ENCODE results near the gene CHST8. TPM values are rescaled to one million over a fixed set of nuclear protein-coding genes. Genes with fewer than 3 reads are reported as not detected.

Gene CHST8
- total and polyA plus RNA-seq, 11 donors = 0.10 to 0.88 (median 0.22) TPM; not detected in 3

GRCh38 chr19:33726756-33727155 is 105.0 kb downstream of the CHST8 start:
- 61 to 63% (median 63%) methylated on average over 12 of the region's 12 CpGs for WGBS, 4 donors
- ATAC-seq = no peak

GRCh38 chr19:33727331-33727998 is 105.7 kb downstream of the CHST8 start:
- Histone ChIP-seq H3K36me3 (no peaks in the 10 kb centered on the region), H3K27me3 (peaks cover 0 to 31% (median 0%) of the 10 kb centered on the region in 9 donors), H3K9me3 (peaks cover 0 to 2% (median 0%) of the 10 kb centered on the region in 12 donors), H3K4me1 (no peaks in the 10 kb centered on the region), H3K27ac (no peak overlapping the region), H3K4me3 (no peak overlapping the region)
- DNase-seq (no peak), ATAC-seq (no peak)
- no peak for TF ChIP-seq POLR2A (IDR thresholded peaks at IDR 0.05)
- 70 to 82% (median 77%) methylated on average over 19 to 24 of the region's 24 CpGs for WGBS, 4 donors
- intact Hi-C loops (cut with DNase I) = no loop called here

More at GRCh38 chr19:33726756-33727155, 105.0 kb downstream of the CHST8 start:
- intact Hi-C loops (cut with DNase I) = no loop called here
- H3K4me3 ChIP-seq = no peak overlapping the region
- DNase-seq = no peak
- peaks cover 0 to 2% (median 0%) of the 10 kb centered on the region in 12 donors for H3K9me3 ChIP-seq
- H3K36me3 ChIP-seq = no peaks in the 10 kb centered on the region
- no peaks in the 10 kb centered on the region for H3K4me1 ChIP-seq
- no peak overlapping the region for H3K27ac ChIP-seq
- TF ChIP-seq POLR2A (IDR thresholded peaks at IDR 0.05) = no peak
- TF ChIP-seq CTCF (IDR thresholded peaks at IDR 0.05) = no peak
- peaks cover 0 to 31% (median 0%) of the 10 kb centered on the region in 9 donors for H3K27me3 ChIP-seq

GRCh38 chr19:33728141-33728540 is 106.4 kb downstream of the CHST8 start:
- intact Hi-C loops (cut with DNase I) = no loop called here
- no peak overlapping the region for H3K4me3 ChIP-seq
- TF ChIP-seq CTCF (IDR thresholded peaks at IDR 0.05) (no peak), POLR2A (IDR thresholded peaks at IDR 0.05) (no peak)
- H3K27me3 ChIP-seq = peaks cover 0 to 31% (median 0%) of the 10 kb centered on the region in 9 donors
- ATAC-seq (no peak), DNase-seq (no peak)
- 75 to 84% (median 75%) methylated on average over 3 of the region's 3 CpGs for WGBS, 4 donors
- no peaks in the 10 kb centered on the region for H3K36me3 ChIP-seq
- peaks cover 0 to 2% (median 0%) of the 10 kb centered on the region in 12 donors for H3K9me3 ChIP-seq
- no peaks in the 10 kb centered on the region for H3K4me1 ChIP-seq
- no peak overlapping the region for H3K27ac ChIP-seq

- no peak overlapping the region for H3K27ac ChIP-seq
- H3K27me3 ChIP-seq = peaks cover 0 to 29% (median 0%) of the 10 kb centered on the region in 9 donors
- TF ChIP-seq POLR2A (IDR thresholded peaks at IDR 0.05) (no peak), CTCF (IDR thresholded peaks at IDR 0.05) (no peak)
- H3K4me3 ChIP-seq = no peak overlapping the region
- WGBS, 4 donors = 76 to 87% (median 81%) methylated on average over 8 of the region's 8 CpGs
- ATAC-seq (no peak), DNase-seq (no peak)
- intact Hi-C loops (cut with DNase I) = no loop called here
- no peaks in the 10 kb centered on the region for H3K4me1 ChIP-seq
- H3K9me3 ChIP-seq = peaks cover 0 to 2% (median 0%) of the 10 kb centered on the region in 12 donors
- H3K36me3 ChIP-seq = no peaks in the 10 kb centered on the region
Measured at GRCh38 chr19:33730858-33731607, 109.3 kb downstream of the CHST8 start.
